HepG2 (cell line): ENCODE data around the gene KRTAP12-1. TPM values are rescaled to one million over a fixed set of nuclear protein-coding genes. Genes with fewer than 3 reads are reported as not detected.
"Not testable (repeated sequence)": the region's sequence is repeated elsewhere in the genome, so short reads cannot be mapped to it uniquely, and the experiment has no call there.

Experiments used
- ATAC-seq: fragments of 200-7000 bp; cut with Tn5 transposase; 3 replicates; pipeline ENCODE4 v1.9.1; 2020; ENCODE audit warnings: mild to moderate bottlenecking, moderate library complexity
- BruUV-seq: library from RNA; stranded (reverse); fragments of 400-500 nt; replicated peaks from 2 replicates; lab custom pipeline; 2021; lab: Mats Ljungman, UMichigan
- CTCF ChIA-PET: fragments of 300-600 bp; formaldehyde crosslinking; extraction: SDS; loops from one replicate; lab custom pipeline; 2021; ENCODE audit warnings: low total read pairs, inconsistent platforms, low intra/inter-chr PET ratio; lab: Yijun Ruan, JAX
- POLR2A ChIA-PET: fragments of 350-600 bp; sonication (Branson Sonifier 250); formaldehyde crosslinking; loops from one replicate; lab custom pipeline; 2020; ENCODE audit warnings: antibody characterized with exemption, inconsistent platforms; lab: Yijun Ruan, JAX
- DNase-seq: peaks from one replicate; pipeline ENCODE4 v3.0.0-alpha.2; 2015; ENCODE audit warnings: low spot score
- FAIRE-seq: peaks from 3 replicates; lab custom pipeline; 2011; peaks lifted over from hg19 to GRCh38; lab: Jason Lieb, UNC
- H2AFZ ChIP-seq: one replicate; pipeline ENCODE4 v1.6.1; 2011; ENCODE audit warnings: low read length, inconsistent platforms
- H3K27ac ChIP-seq: fragments of 300-600 bp; 3 replicates; pipeline ENCODE4 v1.8.0; 2011; ENCODE audit warnings: mixed run types, mild to moderate bottlenecking, mixed read lengths, low read length, inconsistent platforms; ENCODE audit not compliant: insufficient read depth; ENCODE audit errors: extremely low read length
- H3K27me3 ChIP-seq, 2 experiments: fragments of 200-600 bp in 1 of 2; 2 replicates in 1 of 2; 3 replicates in 1 of 2; pipeline versions ENCODE4 v1.6.0 to v1.8.0; 2011; ENCODE audit warnings: low read length in 2 of 2, mild to moderate bottlenecking in 2 of 2, moderate library complexity in 2 of 2, inconsistent platforms in 1 of 2; ENCODE audit not compliant: insufficient read depth in 2 of 2, control insufficient read depth in 1 of 2
- H3K36me3 ChIP-seq, 2 experiments: fragments of 200-600 bp in 1 of 2; replicated peaks in 1 of 2; 2 replicates in 1 of 2; 3 replicates in 1 of 2; pipeline versions ENCODE4 v1.5.1 to v1.8.0; 2011; ENCODE audit warnings: low read length in 2 of 2, inconsistent platforms in 1 of 2; ENCODE audit not compliant: insufficient read depth in 2 of 2, control insufficient read depth in 1 of 2
- H3K4me1 ChIP-seq: 2 replicates; pipeline ENCODE4 v1.5.1; 2012; ENCODE audit warnings: low read length, inconsistent platforms; ENCODE audit not compliant: insufficient read depth
- H3K4me2 ChIP-seq: 2 replicates; pipeline ENCODE4 v1.6.0; 2011; ENCODE audit warnings: low read depth, low read length, inconsistent platforms
- H3K4me3 ChIP-seq, 3 experiments: fragments of 200-600 bp in 1 of 3; sonication (generic), shearing (Covaris generic) in 1 of 3; replicated peaks in 1 of 3; 2 replicates each; pipeline ENCODE4 v1.5.1; 2011 to 2016; ENCODE audit warnings: low read length in 3 of 3, inconsistent platforms in 2 of 3, low read depth in 2 of 3, mild to moderate bottlenecking in 2 of 3, control low read depth in 1 of 3, mixed read lengths in 1 of 3; ENCODE audit not compliant: insufficient read depth in 1 of 3
- H3K79me2 ChIP-seq: one replicate; pipeline ENCODE4 v1.6.1; 2011; ENCODE audit warnings: low read length, inconsistent platforms; ENCODE audit not compliant: insufficient read depth
- H3K9ac ChIP-seq: 2 replicates; pipeline ENCODE4 v1.6.0; 2011; ENCODE audit warnings: mild to moderate bottlenecking, low read depth, low read length, inconsistent platforms; ENCODE audit not compliant: insufficient read depth
- H3K9me3 ChIP-seq: 2 replicates; pipeline ENCODE4 v1.5.1; 2012; ENCODE audit warnings: mild to moderate bottlenecking, low read length
- H4K20me1 ChIP-seq: 2 replicates; pipeline ENCODE4 v1.6.0; 2011; ENCODE audit warnings: inconsistent platforms, mild to moderate bottlenecking, low read length, moderate library complexity; ENCODE audit not compliant: insufficient read depth
- HOMEZ ChIP-seq: IDR thresholded peaks from 2 replicates; pipeline ENCODE4 v1.6.1; 2016; ENCODE audit warnings: low read depth
- KLF13 ChIP-seq: sonication (generic); formaldehyde crosslinking; IDR thresholded peaks from 2 replicates; pipeline ENCODE4 v1.4.0; 2020; ENCODE audit warnings: mild to moderate bottlenecking, missing genetic modification reagents
- KLF15 ChIP-seq: sonication (generic); formaldehyde crosslinking; IDR thresholded peaks from 2 replicates; pipeline ENCODE4 v1.8.1; 2023; ENCODE audit warnings: borderline replicate concordance, mild to moderate bottlenecking, inconsistent platforms, missing genetic modification reagents, mixed read lengths
- RAD21 ChIP-seq: fragments of 450-650 bp; formaldehyde crosslinking; IDR thresholded peaks from 2 replicates; pipeline ENCODE4 v1.5.0; 2020; ENCODE audit warnings: mild to moderate bottlenecking
- RELA ChIP-seq: sonication (generic); formaldehyde crosslinking; IDR thresholded peaks from 2 replicates; pipeline ENCODE4 v1.4.0; 2020; ENCODE audit warnings: missing genetic modification reagents
- ZIK1 ChIP-seq: sonication (generic); formaldehyde crosslinking; IDR thresholded peaks from 2 replicates; pipeline ENCODE4 v1.5.0; 2020; ENCODE audit warnings: mild to moderate bottlenecking, low read depth, missing genetic modification reagents, borderline replicate concordance
- ZNF543 ChIP-seq: sonication (generic); formaldehyde crosslinking; IDR thresholded peaks from 2 replicates; pipeline ENCODE4 v1.4.0; 2020; ENCODE audit warnings: mild to moderate bottlenecking, missing genetic modification reagents
- WGBS: methylation state at CpG from one replicate; pipeline ENCODE4 v1.1.6; 2017; ENCODE audit warnings: low lambda C conversion rate; 5-methylcytosine and 5-hydroxymethylcytosine counted together
- in situ Hi-C: cut with HindIII; loops from 2 replicates; pipeline ENCODE4 v1.10.0; 2017; ENCODE audit warnings: low pct_unique_long_range_greater_than_20kb; ENCODE audit not compliant: extremely low pct_ligation_motif_present
- intact Hi-C: fragments of 100-400 bp; cut with micrococcal nuclease; formaldehyde crosslinking; loops from one replicate; pipeline ENCODE4 v1.10.0; 2022; ENCODE audit not compliant: unreplicated experiment
- polyA plus RNA-seq, 8 experiments: library from polyadenylated mRNA; depleted of rRNA in 3 of 8; stranded (reverse) in 7 of 8; unstranded in 1 of 8; fragments of >200 nt; fragmentation: Illumina TruSeq in 4 of 8; extraction: Trizol in 4 of 8; gene quantifications; 2 replicates each; pipeline versions ENCODE4 v1.2.1 to v1.2.3, GENCODE V29; 2011 to 2016; ENCODE audit warnings: low read depth in 4 of 8, missing spikeins in 1 of 8, mixed read lengths in 1 of 8; ENCODE audit not compliant: insufficient read depth in 1 of 8
- total RNA-seq, 5 experiments: library from RNA; depleted of rRNA; stranded (reverse); fragments of >200 nt; fragmentation: Illumina TruSeq; extraction: Trizol; gene quantifications; 2 replicates each; pipeline ENCODE4 v1.2.3, GENCODE V29; 2016; ENCODE audit warnings: low read depth in 1 of 5

Gene KRTAP12-1
- total and polyA plus RNA-seq, 2 of the 13 experiments (the other 11 are each of a cell fraction or from before 2014, with no cell fraction given) = not detected

GRCh38 chr21:44648557-44649311, 33.2 kb downstream of the KRTAP12-1 start (continued):
- TF ChIP-seq HOMEZ (CRISPR knock-in tag) (no peak), ZIK1 (CRISPR knock-in tag) (no peak), KLF15 (CRISPR knock-in tag) (no peak), KLF13 (no peak)

GRCh38 chr21:44647222-44647552, 34.8 kb downstream of the KRTAP12-1 start:
- 65% methylated on average over 8 of the region's 8 CpGs for WGBS
- CTCF ChIA-PET = no interaction called here
- ATAC-seq = no peak
- POLR2A ChIA-PET = no interaction called here
- no peaks in the 10 kb centered on the region for H3K4me1 ChIP-seq
- no peak overlapping the region for H3K9ac ChIP-seq
- no peaks in the 10 kb centered on the region for H4K20me1 ChIP-seq
- no peak for DNase-seq
- FAIRE-seq = no peak
- in situ Hi-C loops = no loop called here
- H3K9me3 ChIP-seq = peaks cover 22% of the 10 kb centered on the region
- H2AFZ ChIP-seq = no peak overlapping the region
- intact Hi-C loops = no loop called here
- H3K27ac ChIP-seq = no peak overlapping the region
- no peaks in the 10 kb centered on the region for H3K79me2 ChIP-seq
- no peak overlapping the region for H3K4me3 ChIP-seq
- no peaks in the 10 kb centered on the region for H3K36me3 ChIP-seq
- no peak for TF ChIP-seq ZNF543 (CRISPR knock-in tag)
- no peak for TF ChIP-seq RAD21 (CRISPR knock-in tag)
- no peak for TF ChIP-seq RELA (CRISPR knock-in tag)
- BruUV-seq = no TSS peak
- H3K4me2 ChIP-seq = no peak overlapping the region
- peaks cover 3 to 30% of the 10 kb centered on the region in 2 experiments; a peak in 4 of 5 replicates for H3K27me3 ChIP-seq

- CTCF ChIA-PET, H4K20me1 ChIP-seq, POLR2A ChIA-PET, H3K4me2 ChIP-seq, in situ Hi-C loops, H2AFZ ChIP-seq, H3K4me1 ChIP-seq, H3K27ac ChIP-seq, FAIRE-seq, ATAC-seq, intact Hi-C loops, H3K36me3 ChIP-seq, BruUV-seq, DNase-seq, H3K4me3 ChIP-seq, H3K79me2 ChIP-seq, H3K9ac ChIP-seq: not testable (repeated sequence)
- Histone ChIP-seq H3K27me3 (peaks cover 3 to 30% of the 10 kb centered on the region in 2 experiments; a peak in 4 of 5 replicates), H3K9me3 (peaks cover 22% of the 10 kb centered on the region)
- WGBS = 49% methylated on average over 12 of the region's 21 CpGs
Observed at GRCh38 chr21:44646366-44647221, 35.4 kb downstream of the KRTAP12-1 start, which contains the start of gene KRTAP10-11. KRTAP10-11 (plus strand) TSS chr21:44646414; CDS start chr21:44646459, 45 bp downstream.
